Fibroblast of pulmonary artery (primary cell): ENCODE measurements around the gene KCNQ5.

Experiments
- DNase-seq: peaks from one replicate; pipeline ENCODE4 v3.0.0-alpha.2; 2010; ENCODE audit warnings: low read depth
- H3K4me3 ChIP-seq: replicated peaks from 2 replicates; pipeline ENCODE4 v1.5.1; 2011; ENCODE audit warnings: low read depth, mild to moderate bottlenecking, control low read depth, low read length, moderate library complexity
- TF ChIP-seq, protein P1 (sequence below): IDR thresholded peaks from 2 replicates; pipeline ENCODE4 v1.5.1; 2011; ENCODE audit warnings: mild to moderate bottlenecking, control low read depth, low read length, inconsistent platforms; ENCODE audit errors: missing control alignments

Gene KCNQ5

DNA sequence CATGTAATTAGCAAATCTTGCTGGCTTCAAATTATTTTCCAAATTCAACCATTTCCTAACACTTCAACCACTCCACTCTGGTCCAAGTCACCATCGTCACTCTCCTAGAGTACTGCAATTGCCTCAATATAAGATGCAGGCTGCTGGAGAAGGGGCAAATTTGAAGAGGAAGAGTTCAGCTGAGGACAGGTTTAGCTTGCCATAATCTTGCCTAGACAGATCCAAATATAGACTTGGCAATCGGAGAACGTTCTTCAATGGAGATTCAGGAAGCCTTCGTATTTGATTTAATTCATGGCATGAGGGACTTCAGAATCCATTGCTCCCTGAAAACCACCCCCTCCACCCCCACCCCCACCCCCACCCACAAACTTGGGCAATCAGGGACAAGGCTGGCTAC is 618.9 kb downstream of the KCNQ5 start:
- TF ChIP-seq, protein P1, sequence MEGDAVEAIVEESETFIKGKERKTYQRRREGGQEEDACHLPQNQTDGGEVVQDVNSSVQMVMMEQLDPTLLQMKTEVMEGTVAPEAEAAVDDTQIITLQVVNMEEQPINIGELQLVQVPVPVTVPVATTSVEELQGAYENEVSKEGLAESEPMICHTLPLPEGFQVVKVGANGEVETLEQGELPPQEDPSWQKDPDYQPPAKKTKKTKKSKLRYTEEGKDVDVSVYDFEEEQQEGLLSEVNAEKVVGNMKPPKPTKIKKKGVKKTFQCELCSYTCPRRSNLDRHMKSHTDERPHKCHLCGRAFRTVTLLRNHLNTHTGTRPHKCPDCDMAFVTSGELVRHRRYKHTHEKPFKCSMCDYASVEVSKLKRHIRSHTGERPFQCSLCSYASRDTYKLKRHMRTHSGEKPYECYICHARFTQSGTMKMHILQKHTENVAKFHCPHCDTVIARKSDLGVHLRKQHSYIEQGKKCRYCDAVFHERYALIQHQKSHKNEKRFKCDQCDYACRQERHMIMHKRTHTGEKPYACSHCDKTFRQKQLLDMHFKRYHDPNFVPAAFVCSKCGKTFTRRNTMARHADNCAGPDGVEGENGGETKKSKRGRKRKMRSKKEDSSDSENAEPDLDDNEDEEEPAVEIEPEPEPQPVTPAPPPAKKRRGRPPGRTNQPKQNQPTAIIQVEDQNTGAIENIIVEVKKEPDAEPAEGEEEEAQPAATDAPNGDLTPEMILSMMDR: no peak
- no peak overlapping the region for H3K4me3 ChIP-seq
- DNase-seq: no peak

DNA sequence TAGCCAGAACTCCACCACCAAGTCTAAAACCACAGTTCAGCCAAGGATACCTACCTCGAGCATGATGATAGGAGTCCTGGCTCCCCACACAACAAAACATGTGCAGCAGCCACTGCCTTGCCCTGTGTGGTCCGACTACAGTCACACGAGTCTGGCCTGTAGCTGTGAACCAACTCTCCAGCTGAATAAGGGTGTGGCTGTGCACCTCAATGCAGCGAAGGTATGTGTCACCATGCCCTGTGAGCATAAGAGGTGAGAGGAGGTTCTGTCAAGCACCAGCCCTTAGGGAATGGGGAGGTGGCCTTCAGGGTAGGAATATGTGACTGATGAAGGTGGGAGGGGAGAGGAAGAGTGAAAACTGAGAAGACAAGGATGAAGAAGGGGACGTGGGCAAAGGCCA is 620.1 kb downstream of the KCNQ5 start:
- TF ChIP-seq, protein P1: no peak
- H3K4me3 ChIP-seq: no peak overlapping the region
- no peak for DNase-seq
